ENCODE data around the gene IGF2.

DNA sequence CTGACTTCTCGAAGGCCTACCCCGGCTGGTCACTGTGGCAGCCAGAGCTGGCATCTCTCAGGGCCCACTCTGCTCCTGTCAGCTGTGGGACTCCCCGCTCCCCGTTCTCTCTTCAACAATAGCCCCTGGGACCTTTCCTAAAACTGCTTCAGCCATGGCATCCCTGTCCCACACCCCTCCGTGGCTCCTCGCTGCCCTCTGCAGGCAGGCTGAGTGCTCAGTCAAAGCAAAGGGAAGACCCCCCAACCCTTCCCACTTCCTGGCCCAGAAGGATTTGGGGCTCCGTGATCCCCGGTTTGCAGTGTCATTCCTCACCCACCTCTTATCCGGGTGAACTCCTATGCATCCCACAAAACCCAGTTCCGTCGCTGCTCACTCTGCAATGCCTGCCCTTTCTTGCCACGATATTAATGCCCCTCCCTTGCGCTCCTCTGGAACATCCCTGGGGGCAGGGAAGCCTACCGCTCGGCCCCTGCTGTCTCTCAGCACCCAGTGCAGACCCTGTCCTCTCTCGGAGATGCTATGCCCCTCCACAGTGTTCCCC is 34.0 kb upstream of the IGF2 start:
- TF ChIP-seq, protein P1, sequence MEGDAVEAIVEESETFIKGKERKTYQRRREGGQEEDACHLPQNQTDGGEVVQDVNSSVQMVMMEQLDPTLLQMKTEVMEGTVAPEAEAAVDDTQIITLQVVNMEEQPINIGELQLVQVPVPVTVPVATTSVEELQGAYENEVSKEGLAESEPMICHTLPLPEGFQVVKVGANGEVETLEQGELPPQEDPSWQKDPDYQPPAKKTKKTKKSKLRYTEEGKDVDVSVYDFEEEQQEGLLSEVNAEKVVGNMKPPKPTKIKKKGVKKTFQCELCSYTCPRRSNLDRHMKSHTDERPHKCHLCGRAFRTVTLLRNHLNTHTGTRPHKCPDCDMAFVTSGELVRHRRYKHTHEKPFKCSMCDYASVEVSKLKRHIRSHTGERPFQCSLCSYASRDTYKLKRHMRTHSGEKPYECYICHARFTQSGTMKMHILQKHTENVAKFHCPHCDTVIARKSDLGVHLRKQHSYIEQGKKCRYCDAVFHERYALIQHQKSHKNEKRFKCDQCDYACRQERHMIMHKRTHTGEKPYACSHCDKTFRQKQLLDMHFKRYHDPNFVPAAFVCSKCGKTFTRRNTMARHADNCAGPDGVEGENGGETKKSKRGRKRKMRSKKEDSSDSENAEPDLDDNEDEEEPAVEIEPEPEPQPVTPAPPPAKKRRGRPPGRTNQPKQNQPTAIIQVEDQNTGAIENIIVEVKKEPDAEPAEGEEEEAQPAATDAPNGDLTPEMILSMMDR (IDR thresholded peaks at IDR 0.05): no peak
- TF ChIP-seq POLR2AphosphoS5 (IDR thresholded peaks at IDR 0.05) (no peak), POLR2A (IDR thresholded peaks at IDR 0.05) (no peak), EP300 (IDR thresholded peaks at IDR 0.05) (no peak)
